Astrocyte (in vitro differentiated cells and primary cell): ENCODE data around the gene NCOA1. TPM values are rescaled to one million over a fixed set of nuclear protein-coding genes. Genes with fewer than 3 reads are reported as not detected.

Source experiments
- DNase-seq: peaks from one replicate; pipeline ENCODE4 v3.0.0-alpha.2; 2010; ENCODE audit warnings: low read depth
- FAIRE-seq: peaks from 2 replicates; lab custom pipeline; 2011; peaks lifted over from hg19 to GRCh38; lab: Jason Lieb, UNC
- H2AFZ ChIP-seq: 2 replicates; pipeline ENCODE4 v1.6.0; 2012; ENCODE audit warnings: low read depth, low read length, inconsistent platforms
- H3K27ac ChIP-seq: 2 replicates; pipeline ENCODE4 v1.5.1; 2011; ENCODE audit warnings: low read depth, low read length, inconsistent platforms
- H3K27me3 ChIP-seq: 2 replicates; pipeline ENCODE4 v1.6.0; 2011; ENCODE audit warnings: low read length, inconsistent platforms; ENCODE audit not compliant: insufficient read depth
- H3K36me3 ChIP-seq: 2 replicates; pipeline ENCODE4 v1.5.1; 2011; ENCODE audit warnings: low read length, inconsistent platforms; ENCODE audit not compliant: insufficient read depth
- H3K4me1 ChIP-seq: 2 replicates; pipeline ENCODE4 v1.5.1; 2011; ENCODE audit warnings: low read length, inconsistent platforms; ENCODE audit not compliant: insufficient read depth
- H3K4me2 ChIP-seq: 2 replicates; pipeline ENCODE4 v1.6.0; 2012; ENCODE audit warnings: low read length, inconsistent platforms
- H3K4me3 ChIP-seq: 2 replicates; pipeline ENCODE4 v1.5.1; 2011; ENCODE audit warnings: low read depth, mild to moderate bottlenecking, low read length, inconsistent platforms; ENCODE audit not compliant: insufficient read depth
- H3K79me2 ChIP-seq: 2 replicates; pipeline ENCODE4 v1.6.0; 2012; ENCODE audit warnings: mild to moderate bottlenecking, low read length, inconsistent platforms; ENCODE audit not compliant: insufficient read depth
- H3K9ac ChIP-seq: 2 replicates; pipeline ENCODE4 v1.6.0; 2012; ENCODE audit warnings: mild to moderate bottlenecking, low read length, inconsistent platforms
- H3K9me3 ChIP-seq: 2 replicates; pipeline ENCODE4 v1.5.1; 2012; ENCODE audit warnings: low read depth, mild to moderate bottlenecking, low read length, inconsistent platforms; ENCODE audit not compliant: insufficient read depth
- H4K20me1 ChIP-seq: 2 replicates; pipeline ENCODE4 v1.6.0; 2012; ENCODE audit warnings: low read length, inconsistent platforms; ENCODE audit not compliant: insufficient read depth
- H3K27ac Mint-ChIP-seq: one replicate; pipeline ENCODE4 v1.8.0; 2021; ENCODE audit warnings: mild to moderate bottlenecking, mixed read lengths; ENCODE audit not compliant: unreplicated experiment
- H3K27me3 Mint-ChIP-seq: one replicate; pipeline ENCODE4 v1.8.0; 2021; ENCODE audit warnings: low read depth, mixed read lengths; ENCODE audit not compliant: unreplicated experiment
- H3K36me3 Mint-ChIP-seq: one replicate; pipeline ENCODE4 v1.8.0; 2021; ENCODE audit warnings: low read depth, mixed read lengths; ENCODE audit not compliant: unreplicated experiment
- H3K4me1 Mint-ChIP-seq: one replicate; pipeline ENCODE4 v1.8.0; 2021; ENCODE audit warnings: low read depth, mixed read lengths; ENCODE audit not compliant: unreplicated experiment
- H3K4me3 Mint-ChIP-seq: one replicate; pipeline ENCODE4 v1.8.0; 2021; ENCODE audit warnings: mild to moderate bottlenecking, moderate library complexity, mixed read lengths; ENCODE audit not compliant: unreplicated experiment
- H3K9me3 Mint-ChIP-seq: one replicate; pipeline ENCODE4 v1.8.0; 2021; ENCODE audit warnings: mild to moderate bottlenecking, mixed read lengths; ENCODE audit not compliant: unreplicated experiment
- CTCF ChIP-seq: IDR thresholded peaks from 2 replicates; pipeline ENCODE4 v1.5.1; 2011; ENCODE audit warnings: low read depth, mild to moderate bottlenecking, inconsistent platforms, low read length, moderate library complexity; ENCODE audit not compliant: insufficient read depth
- EZH2 ChIP-seq: IDR thresholded peaks from 2 replicates; pipeline ENCODE4 v1.6.1; 2012; ENCODE audit warnings: mild to moderate bottlenecking, low read length, inconsistent platforms; ENCODE audit not compliant: insufficient read depth
- total RNA-seq: library from RNA; stranded (reverse); gene quantifications from 2 replicates; pipeline ENCODE4 v1.2.1, GENCODE V29; 2021

The NCOA1 gene
- total RNA-seq, 1 donor from 2014 or later = 14.7 TPM

GRCh38 chr2:24725956-24726355 lies 234.9 kb downstream of the NCOA1 start:
- no peak for TF ChIP-seq EZH2
- TF ChIP-seq CTCF = no peak
- Histone ChIP-seq H3K79me2 (no peaks in the 10 kb centered on the region), H3K9ac (no peak overlapping the region), H2AFZ (no peak overlapping the region), H3K4me1 (peaks cover 12% of the 10 kb centered on the region), H3K27me3 (no peaks in the 10 kb centered on the region), H3K27ac (no peak overlapping the region), H3K9me3 (no peaks in the 10 kb centered on the region), H3K4me2 (no peak overlapping the region), H4K20me1 (no peaks in the 10 kb centered on the region), H3K4me3 (no peak overlapping the region), H3K36me3 (no peaks in the 10 kb centered on the region)
- DNase-seq (no peak), FAIRE-seq (no peak)
- Mint-ChIP-seq H3K27ac (no peak overlapping the region), H3K9me3 (no peaks in the 10 kb centered on the region), H3K36me3 (peaks cover 2% of the 10 kb centered on the region), H3K4me3 (no peak overlapping the region), H3K4me1 (peaks cover 13% of the 10 kb centered on the region), H3K27me3 (no peaks in the 10 kb centered on the region)

DNA sequence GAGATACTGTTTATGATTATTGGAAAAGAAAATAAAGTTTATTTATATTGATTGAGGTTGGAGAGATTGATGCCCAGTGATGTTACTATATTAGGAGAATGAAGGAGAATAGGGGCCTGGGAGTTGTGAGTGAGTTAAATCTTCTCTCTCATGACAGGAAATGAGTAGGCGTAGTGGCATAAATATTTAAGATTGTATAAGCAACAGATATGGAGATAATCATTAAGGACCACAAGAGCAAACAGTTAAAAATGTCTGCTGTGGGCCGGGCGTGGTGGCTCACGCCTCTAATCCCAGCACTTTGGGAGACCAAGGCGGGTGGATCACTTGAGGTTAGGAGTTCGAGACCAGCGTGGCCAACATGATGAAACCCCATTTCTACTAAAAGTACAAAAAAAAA lies 239.4 kb downstream of the NCOA1 start:
- FAIRE-seq (no peak), DNase-seq (no peak)
- Mint-ChIP-seq H3K4me3 (no peak overlapping the region), H3K27ac (no peak overlapping the region), H3K27me3 (no peaks in the 10 kb centered on the region), H3K36me3 (peaks cover 2% of the 10 kb centered on the region), H3K4me1 (peaks cover 4% of the 10 kb centered on the region), H3K9me3 (no peaks in the 10 kb centered on the region)
- no peak overlapping the region for H3K9ac ChIP-seq
- H3K4me1 ChIP-seq = peaks cover 7% of the 10 kb centered on the region
- TF ChIP-seq EZH2 (no peak), CTCF (no peak)
- H3K27ac ChIP-seq = no peak overlapping the region
- H3K27me3 ChIP-seq = no peaks in the 10 kb centered on the region
- H2AFZ ChIP-seq = no peak overlapping the region
- H3K4me2 ChIP-seq = no peak overlapping the region
- no peaks in the 10 kb centered on the region for H4K20me1 ChIP-seq
- no peaks in the 10 kb centered on the region for H3K9me3 ChIP-seq
- H3K36me3 ChIP-seq = no peaks in the 10 kb centered on the region
- H3K4me3 ChIP-seq = no peak overlapping the region
- H3K79me2 ChIP-seq = no peaks in the 10 kb centered on the region

DNA sequence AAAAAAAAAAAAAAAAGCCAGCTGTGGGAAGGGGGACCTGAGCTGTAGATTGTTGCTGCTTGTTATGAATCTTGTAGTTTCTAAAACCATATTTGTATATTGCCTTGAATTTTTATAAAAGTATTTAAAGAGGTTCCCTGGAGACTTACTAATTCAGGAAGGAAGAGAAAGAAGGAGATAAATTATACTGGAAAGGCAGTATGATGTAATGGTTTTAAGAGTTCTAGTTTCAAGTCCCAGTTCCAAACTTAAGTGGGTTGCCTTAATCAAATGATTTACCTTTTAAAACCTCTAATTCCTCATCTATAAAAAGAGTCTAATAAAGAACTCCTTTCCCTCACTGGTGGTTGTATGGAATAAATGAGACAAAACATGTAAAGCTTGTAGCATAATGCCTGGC lies 240.0 kb downstream of the NCOA1 start:
- no peaks in the 10 kb centered on the region for H3K27me3 ChIP-seq
- TF ChIP-seq EZH2 (no peak), CTCF (no peak)
- H3K4me2 ChIP-seq = no peak overlapping the region
- H3K4me1 ChIP-seq = peaks cover 7% of the 10 kb centered on the region
- peaks cover 4% of the 10 kb centered on the region for H3K4me1 Mint-ChIP-seq
- no peaks in the 10 kb centered on the region for H3K36me3 ChIP-seq
- no peak overlapping the region for H3K27ac ChIP-seq
- H3K4me3 Mint-ChIP-seq = no peak overlapping the region
- no peaks in the 10 kb centered on the region for H3K9me3 ChIP-seq
- H3K36me3 Mint-ChIP-seq = peaks cover 2% of the 10 kb centered on the region
- no peak overlapping the region for H3K27ac Mint-ChIP-seq
- H3K9me3 Mint-ChIP-seq = no peaks in the 10 kb centered on the region
- H3K9ac ChIP-seq = no peak overlapping the region
- no peak overlapping the region for H2AFZ ChIP-seq
- H4K20me1 ChIP-seq = no peaks in the 10 kb centered on the region
- DNase-seq (no peak), FAIRE-seq (no peak)
- H3K4me3 ChIP-seq = no peak overlapping the region
- no peaks in the 10 kb centered on the region for H3K79me2 ChIP-seq
- H3K27me3 Mint-ChIP-seq = no peaks in the 10 kb centered on the region
